ENCODE results near the gene ADGRG3. TPM values are rescaled to one million over a fixed set of nuclear protein-coding genes. Genes with fewer than 3 reads are reported as not detected.

Gene ADGRG3
- total and polyA plus RNA-seq, 10 of the 15 experiments (the other 5 are each of a cell fraction or from before 2014, with no cell fraction given): 0.10 to 0.11 (median 0.10) TPM; not detected in 7

GRCh38 chr16:57725151-57725550, 57.0 kb downstream of the ADGRG3 start (continued):
- TF ChIP-seq SKIL (IDR thresholded peaks at IDR 0.05; ENCODE audit: low read depth, poor library complexity, severe bottlenecking): no peak
- TF ChIP-seq, protein P1, sequence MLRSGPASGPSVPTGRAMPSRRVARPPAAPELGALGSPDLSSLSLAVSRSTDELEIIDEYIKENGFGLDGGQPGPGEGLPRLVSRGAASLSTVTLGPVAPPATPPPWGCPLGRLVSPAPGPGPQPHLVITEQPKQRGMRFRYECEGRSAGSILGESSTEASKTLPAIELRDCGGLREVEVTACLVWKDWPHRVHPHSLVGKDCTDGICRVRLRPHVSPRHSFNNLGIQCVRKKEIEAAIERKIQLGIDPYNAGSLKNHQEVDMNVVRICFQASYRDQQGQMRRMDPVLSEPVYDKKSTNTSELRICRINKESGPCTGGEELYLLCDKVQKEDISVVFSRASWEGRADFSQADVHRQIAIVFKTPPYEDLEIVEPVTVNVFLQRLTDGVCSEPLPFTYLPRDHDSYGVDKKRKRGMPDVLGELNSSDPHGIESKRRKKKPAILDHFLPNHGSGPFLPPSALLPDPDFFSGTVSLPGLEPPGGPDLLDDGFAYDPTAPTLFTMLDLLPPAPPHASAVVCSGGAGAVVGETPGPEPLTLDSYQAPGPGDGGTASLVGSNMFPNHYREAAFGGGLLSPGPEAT (IDR thresholded peaks at IDR 0.05; ENCODE audit: low read depth): 0 out of 2 replicates have a peak, but pooled peaks have one; percentile 24
- no peak for TF ChIP-seq SIN3A (IDR thresholded peaks at IDR 0.05; ENCODE audit: low read depth, low read length)
- no peak for TF ChIP-seq PAX8 (IDR thresholded peaks at IDR 0.05)
- TF ChIP-seq CEBPB (IDR thresholded peaks at IDR 0.05; ENCODE audit: borderline replicate concordance in 1 of 2, low read depth in 2 of 2, low read length in 2 of 2): no peak
- no peak for TF ChIP-seq MLLT1 (IDR thresholded peaks at IDR 0.05)
- TF ChIP-seq SUZ12 (IDR thresholded peaks at IDR 0.05; ENCODE audit: unreplicated experiment): no peak
- no peak for TF ChIP-seq PML (IDR thresholded peaks at IDR 0.05; ENCODE audit: low read length)
- TF ChIP-seq JUND (IDR thresholded peaks at IDR 0.05; ENCODE audit: low read depth, low read length): no peak
- peak; percentile 82 for TF ChIP-seq NR2F1 (conservative IDR thresholded peaks at IDR 0.05)
- TF ChIP-seq ESRRA (IDR thresholded peaks at IDR 0.05; ENCODE audit: low read length): no peak; the same call in 1 of the 2 replicates
- TF ChIP-seq, protein P2, sequence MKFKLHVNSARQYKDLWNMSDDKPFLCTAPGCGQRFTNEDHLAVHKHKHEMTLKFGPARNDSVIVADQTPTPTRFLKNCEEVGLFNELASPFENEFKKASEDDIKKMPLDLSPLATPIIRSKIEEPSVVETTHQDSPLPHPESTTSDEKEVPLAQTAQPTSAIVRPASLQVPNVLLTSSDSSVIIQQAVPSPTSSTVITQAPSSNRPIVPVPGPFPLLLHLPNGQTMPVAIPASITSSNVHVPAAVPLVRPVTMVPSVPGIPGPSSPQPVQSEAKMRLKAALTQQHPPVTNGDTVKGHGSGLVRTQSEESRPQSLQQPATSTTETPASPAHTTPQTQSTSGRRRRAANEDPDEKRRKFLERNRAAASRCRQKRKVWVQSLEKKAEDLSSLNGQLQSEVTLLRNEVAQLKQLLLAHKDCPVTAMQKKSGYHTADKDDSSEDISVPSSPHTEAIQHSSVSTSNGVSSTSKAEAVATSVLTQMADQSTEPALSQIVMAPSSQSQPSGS (IDR thresholded peaks at IDR 0.05; ENCODE audit: low read length): no peak
- no peak for TF ChIP-seq WRNIP1 (IDR thresholded peaks at IDR 0.05; ENCODE audit: borderline replicate concordance, low read depth, low read length)
- TF ChIP-seq HDGF (IDR thresholded peaks at IDR 0.05): no peak
- TF ChIP-seq ATF7 (IDR thresholded peaks at IDR 0.05; ENCODE audit: low read depth): no peak
- TF ChIP-seq E4F1 (IDR thresholded peaks at IDR 0.05; ENCODE audit: borderline replicate concordance, partially characterized antibody): no peak
